ENCODE measurements around the gene ANKRD44.

GRCh38 chr2:197306696-197307040, 3.9 kb downstream of the ANKRD44 start:
- TF ChIP-seq CTCF (IDR thresholded peaks at IDR 0.05; ENCODE audit: borderline replicate concordance, extremely low read depth, low read length, poor library complexity, severe bottlenecking) (no peak), EZH2 (IDR thresholded peaks at IDR 0.05; ENCODE audit: borderline replicate concordance, low read depth, low read length, severe bottlenecking) (no peak)
